SK-N-SH treated with all-trans-retinoic acid at 6 μM for 48 hours (cell line): ENCODE results near the gene NRL.

Experiments used
- ATAC-seq: fragments of 200-7000 bp; cut with Tn5 transposase; 3 replicates; pipeline ENCODE4 v1.9.1; 2020; ENCODE audit warnings: mild to moderate bottlenecking, moderate library complexity
- ARNTL ChIP-seq: fragments of 450-650 bp; formaldehyde crosslinking; IDR thresholded peaks from 2 replicates; pipeline ENCODE4 v1.5.0; 2020; ENCODE audit warnings: low read depth, mild to moderate bottlenecking, moderate library complexity, borderline replicate concordance
- BACH2 ChIP-seq: fragments of 250-450 bp; sonication (Bioruptor Pico); IDR thresholded peaks from 2 replicates; pipeline ENCODE4 v1.9.0; 2021; ENCODE audit warnings: mild to moderate bottlenecking, borderline replicate concordance
- CREB5 ChIP-seq: fragments of 250-450 bp; sonication (Bioruptor Pico); IDR thresholded peaks from 2 replicates; pipeline ENCODE4 v1.5.1; 2020; ENCODE audit warnings: low read depth, mild to moderate bottlenecking, moderate library complexity
- CSDC2 ChIP-seq: fragments of 250-450 bp; sonication (Bioruptor Pico); IDR thresholded peaks from 2 replicates; pipeline ENCODE4 v1.5.0; 2020; ENCODE audit warnings: mild to moderate bottlenecking, moderate library complexity
- CSRNP3 ChIP-seq: fragments of 250-450 bp; sonication (Bioruptor Pico); IDR thresholded peaks from 2 replicates; pipeline ENCODE4 v1.5.1; 2021; ENCODE audit warnings: mild to moderate bottlenecking, moderate library complexity
- GLIS3 ChIP-seq: fragments of 250-450 bp; sonication (Bioruptor Pico); IDR thresholded peaks from 2 replicates; pipeline ENCODE4 v1.5.0; 2020; ENCODE audit warnings: mild to moderate bottlenecking, moderate library complexity
- OSR1 ChIP-seq: fragments of 250-450 bp; sonication (Bioruptor Pico); IDR thresholded peaks from 2 replicates; pipeline ENCODE4 v1.8.0; 2022; ENCODE audit warnings: moderate library complexity, mild to moderate bottlenecking, inconsistent platforms
- POU6F1 ChIP-seq: fragments of 250-450 bp; sonication (Bioruptor Pico); IDR thresholded peaks from 2 replicates; pipeline ENCODE4 v1.8.0; 2021; ENCODE audit warnings: low read depth, mild to moderate bottlenecking, moderate library complexity, borderline replicate concordance
- PPARA ChIP-seq: fragments of 250-450 bp; sonication (Bioruptor Pico); IDR thresholded peaks from 2 replicates; pipeline ENCODE4 v1.5.0; 2020; ENCODE audit warnings: mild to moderate bottlenecking, borderline replicate concordance
- RARB ChIP-seq: fragments of 250-450 bp; sonication (Bioruptor Pico); IDR thresholded peaks from 2 replicates; pipeline ENCODE4 v1.8.0; 2021; ENCODE audit warnings: mild to moderate bottlenecking, moderate library complexity
- SNAI2 ChIP-seq: fragments of 250-450 bp; sonication (Bioruptor Pico); IDR thresholded peaks from 2 replicates; pipeline ENCODE4 v1.5.0; 2020; ENCODE audit warnings: mild to moderate bottlenecking, moderate library complexity
- TCF4 ChIP-seq: fragments of 250-450 bp; sonication (Bioruptor Pico); IDR thresholded peaks from 2 replicates; pipeline ENCODE4 v1.8.0; 2021; ENCODE audit warnings: mild to moderate bottlenecking, moderate library complexity, borderline replicate concordance
- TOX ChIP-seq: fragments of 250-450 bp; sonication (Bioruptor Pico); IDR thresholded peaks from 2 replicates; pipeline ENCODE4 v1.8.0; 2021; ENCODE audit warnings: mild to moderate bottlenecking, moderate library complexity, borderline replicate concordance
- TSHZ2 ChIP-seq: fragments of 250-450 bp; sonication (Bioruptor Pico); IDR thresholded peaks from 2 replicates; pipeline ENCODE4 v1.5.0; 2020; ENCODE audit warnings: mild to moderate bottlenecking, moderate library complexity
- ZC3H10 ChIP-seq: fragments of 250-450 bp; sonication (Bioruptor Pico); IDR thresholded peaks from 2 replicates; pipeline ENCODE4 v1.5.1; 2021; ENCODE audit warnings: mild to moderate bottlenecking, moderate library complexity
- ZFP3 ChIP-seq: fragments of 250-450 bp; sonication (Bioruptor Pico); IDR thresholded peaks from 2 replicates; pipeline ENCODE4 v1.5.0; 2020; ENCODE audit warnings: mild to moderate bottlenecking, moderate library complexity
- ZFP30 ChIP-seq: fragments of 450-650 bp; formaldehyde crosslinking; IDR thresholded peaks from 2 replicates; pipeline ENCODE4 v1.5.0; 2022; ENCODE audit warnings: mild to moderate bottlenecking, moderate library complexity
- ZNF70 ChIP-seq: fragments of 450-650 bp; formaldehyde crosslinking; IDR thresholded peaks from 2 replicates; pipeline ENCODE4 v1.5.0; 2020; ENCODE audit warnings: mild to moderate bottlenecking, moderate library complexity
- ZNF8 ChIP-seq: fragments of 450-650 bp; formaldehyde crosslinking; IDR thresholded peaks from 2 replicates; pipeline ENCODE4 v1.5.0; 2020; ENCODE audit warnings: mild to moderate bottlenecking, moderate library complexity

NRL gene

GRCh38 chr14:24151404-24152080 lies 36.8 kb upstream of the NRL start:
- no peak for TF ChIP-seq SNAI2 (CRISPR knock-in tag)
- no peak for TF ChIP-seq CSDC2 (CRISPR knock-in tag)
- no peak for TF ChIP-seq CREB5 (CRISPR knock-in tag)
- no peak for TF ChIP-seq RARB
- TF ChIP-seq ZC3H10 (CRISPR knock-in tag) = no peak
- no peak for ATAC-seq

- ATAC-seq = no peak
- no peak for TF ChIP-seq ARNTL (CRISPR knock-in tag)
- TF ChIP-seq CSDC2 (CRISPR knock-in tag) = no peak
- TF ChIP-seq CREB5 (CRISPR knock-in tag) = no peak
- TF ChIP-seq ZC3H10 (CRISPR knock-in tag) = no peak
- no peak for TF ChIP-seq BACH2 (CRISPR knock-in tag)
- no peak for TF ChIP-seq TOX (CRISPR knock-in tag)
Observed at GRCh38 chr14:24150993-24151392, 36.2 kb upstream of the NRL start.

GRCh38 chr14:24150567-24150966 lies 35.8 kb upstream of the NRL start:
- ATAC-seq = no peak

More at GRCh38 chr14:24150567-24150966, 35.8 kb upstream of the NRL start:
- TF ChIP-seq ARNTL (CRISPR knock-in tag) = no peak
- no peak for TF ChIP-seq TSHZ2 (CRISPR knock-in tag)
- TF ChIP-seq PPARA (CRISPR knock-in tag) = no peak
- TF ChIP-seq OSR1 (CRISPR knock-in tag) = no peak
- no peak for TF ChIP-seq TOX (CRISPR knock-in tag)
- TF ChIP-seq POU6F1 = no peak
- no peak for TF ChIP-seq CSRNP3 (CRISPR knock-in tag)
- no peak for TF ChIP-seq ZNF70 (CRISPR knock-in tag)
- TF ChIP-seq TCF4 = no peak
- TF ChIP-seq ZNF8 (CRISPR knock-in tag) = no peak
- no peak for TF ChIP-seq ZFP30
- TF ChIP-seq GLIS3 (CRISPR knock-in tag) = no peak
- TF ChIP-seq ZFP3 (CRISPR knock-in tag) = no peak
